C4-2B (cell line): Measurements from ENCODE around the gene SAAL1.

ENCODE experiments used
- H3K27ac ChIP-seq: fragments of 450-650 bp; 2 replicates; pipeline ENCODE4 v1.5.1; 2017
- CTCF ChIP-seq: fragments of 450-650 bp; conservative IDR thresholded peaks from 2 replicates; pipeline ENCODE4 v1.5.1; 2017; ENCODE audit warnings: mild to moderate bottlenecking
- ZFX ChIP-seq: fragments of 450-650 bp; IDR thresholded peaks from 2 replicates; pipeline ENCODE4 v1.6.1; 2017

The SAAL1 gene

GRCh38 chr11:18105086-18105801, 638 bp downstream of the SAAL1 start:
- H3K27ac ChIP-seq, result peak overlapping the region; percentile 67
- TF ChIP-seq ZFX (no peak), CTCF (no peak)

- H3K27ac ChIP-seq, result no peak overlapping the region
- no peak for TF ChIP-seq ZFX
- TF ChIP-seq CTCF, result no peak; the same call in 1 of the 2 replicates
Observed at GRCh38 chr11:18100926-18101656, 4.8 kb downstream of the SAAL1 start.

- TF ChIP-seq CTCF, result no peak
- no peak for TF ChIP-seq ZFX
- H3K27ac ChIP-seq, result no peak overlapping the region; the same call in 1 of the 2 replicates
Observed at GRCh38 chr11:18093959-18094358, 11.9 kb downstream of the SAAL1 start.

- TF ChIP-seq CTCF (no peak), ZFX (no peak)
- H3K27ac ChIP-seq, result no peak overlapping the region
Observed at GRCh38 chr11:18091731-18092130, 14.2 kb downstream of the SAAL1 start.

GRCh38 chr11:18088966-18089365, 16.9 kb downstream of the SAAL1 start:
- no peak overlapping the region for H3K27ac ChIP-seq
- TF ChIP-seq CTCF (no peak), ZFX (no peak)

- TF ChIP-seq ZFX, result no peak
- TF ChIP-seq CTCF, result no peak
Observed at GRCh38 chr11:18088366-18088765, 17.5 kb downstream of the SAAL1 start.

GRCh38 chr11:18081551-18081950, 24.3 kb downstream of the SAAL1 start:
- TF ChIP-seq CTCF (no peak), ZFX (no peak)
- no peak overlapping the region for H3K27ac ChIP-seq

More at GRCh38 chr11:18088366-18088765, 17.5 kb downstream of the SAAL1 start:
- no peak overlapping the region for H3K27ac ChIP-seq
